Activated gamma-delta T cell (primary cell): Measurements from ENCODE around the gene FUOM.
A peak's percentile ranks its signal among the peaks of the same experiment; 100 is the strongest.

Experiments
- DNase-seq: peaks from one replicate; lab custom pipeline; 2025; lab: John Stamatoyannopoulos, UW

FUOM gene

DNA sequence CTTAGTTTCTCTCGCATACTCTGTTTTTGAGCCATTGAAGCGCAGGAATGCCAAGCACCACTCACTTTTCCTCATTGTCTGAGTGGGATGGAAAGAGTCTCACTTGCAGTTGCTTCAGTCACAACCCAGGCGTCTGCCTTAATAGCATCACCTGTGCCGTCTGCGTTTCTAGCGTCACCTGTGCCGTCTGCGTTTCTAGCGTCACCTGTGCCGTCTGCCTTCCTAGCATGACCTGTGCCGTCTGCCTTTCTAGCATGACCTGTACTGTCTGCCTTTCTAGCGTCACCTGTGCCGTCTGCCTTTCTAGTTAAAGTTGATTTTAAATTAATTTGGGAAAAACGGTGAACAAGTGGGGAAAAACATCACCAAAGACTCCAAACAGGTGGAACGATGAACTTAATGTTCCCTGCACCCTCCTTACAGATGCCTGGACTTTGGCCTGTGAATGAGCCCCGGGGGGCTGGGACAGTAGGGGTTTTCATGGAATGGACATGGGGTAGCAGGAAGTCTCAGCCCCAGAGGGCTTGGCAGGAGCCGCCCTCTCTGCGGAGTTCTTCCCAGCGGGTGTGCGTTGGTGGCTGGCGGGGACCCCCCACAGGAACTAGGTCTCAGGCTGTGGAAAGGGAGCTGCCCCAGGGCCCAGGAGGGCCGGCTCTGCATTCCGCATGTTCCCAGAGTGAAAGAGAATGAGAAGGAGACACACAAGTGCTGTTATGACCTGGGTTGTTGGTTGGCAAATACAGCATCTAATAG lies 45.6 kb downstream of the FUOM start:
- no peak for DNase-seq

DNA sequence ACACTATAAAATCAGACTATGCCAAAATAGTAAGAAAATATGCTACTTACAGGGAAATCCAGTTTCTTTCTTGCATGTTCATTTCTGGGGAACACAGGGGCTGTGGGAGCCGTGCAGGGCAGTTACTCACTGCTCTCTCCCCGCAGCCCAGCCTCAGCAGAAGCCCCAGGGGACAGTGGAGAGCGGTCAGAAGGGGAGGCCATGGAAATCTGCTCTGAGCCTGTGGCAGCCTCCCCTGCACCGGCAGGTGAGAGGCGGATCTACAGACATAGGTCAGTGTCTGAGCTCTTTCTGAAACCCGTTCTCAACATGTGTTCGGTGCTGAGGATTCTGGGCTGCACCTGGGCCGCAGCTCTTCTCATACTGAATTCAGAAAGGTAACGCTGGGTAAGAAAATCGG lies 46.2 kb downstream of the FUOM start:
- DNase-seq = no peak

DNA sequence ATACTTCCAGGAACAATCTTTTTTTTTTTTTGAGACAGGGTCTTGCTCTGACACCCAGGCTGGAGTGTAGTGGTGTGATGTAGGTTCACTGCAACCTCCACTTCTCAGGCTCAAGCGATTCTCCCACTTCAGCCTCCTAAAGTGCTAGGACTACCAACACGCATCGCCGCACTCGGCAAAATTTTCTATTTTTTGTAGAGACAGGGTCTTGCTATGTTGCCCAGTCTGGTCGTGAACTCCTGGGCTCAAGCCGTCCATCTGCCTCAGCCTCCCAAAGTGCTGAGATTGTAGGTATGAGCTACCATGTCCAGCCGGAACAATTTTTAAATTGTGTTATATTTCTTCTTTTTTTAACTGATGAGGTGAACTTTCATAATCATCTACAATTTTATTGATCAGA lies 47.0 kb downstream of the FUOM start:
- no peak for DNase-seq

DNA sequence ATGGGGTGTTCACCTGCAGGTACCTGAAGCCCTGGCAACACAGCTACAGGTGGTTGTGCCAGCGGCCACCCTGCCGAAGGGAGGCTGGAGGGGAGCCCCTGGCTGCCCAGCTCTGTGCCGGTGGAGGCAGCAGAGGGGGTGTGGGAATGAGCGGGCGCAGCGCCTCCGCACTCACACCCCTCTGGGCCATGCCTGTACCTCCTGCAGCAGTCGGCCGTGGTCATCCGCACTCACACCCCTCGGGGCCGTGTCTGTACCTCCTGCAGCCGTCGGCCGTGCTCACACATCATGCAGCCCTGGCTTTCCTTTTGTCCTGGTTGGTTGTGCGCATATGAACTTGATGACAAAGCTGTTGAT lies 47.4 kb downstream of the FUOM start:
- no peak for DNase-seq

DNA sequence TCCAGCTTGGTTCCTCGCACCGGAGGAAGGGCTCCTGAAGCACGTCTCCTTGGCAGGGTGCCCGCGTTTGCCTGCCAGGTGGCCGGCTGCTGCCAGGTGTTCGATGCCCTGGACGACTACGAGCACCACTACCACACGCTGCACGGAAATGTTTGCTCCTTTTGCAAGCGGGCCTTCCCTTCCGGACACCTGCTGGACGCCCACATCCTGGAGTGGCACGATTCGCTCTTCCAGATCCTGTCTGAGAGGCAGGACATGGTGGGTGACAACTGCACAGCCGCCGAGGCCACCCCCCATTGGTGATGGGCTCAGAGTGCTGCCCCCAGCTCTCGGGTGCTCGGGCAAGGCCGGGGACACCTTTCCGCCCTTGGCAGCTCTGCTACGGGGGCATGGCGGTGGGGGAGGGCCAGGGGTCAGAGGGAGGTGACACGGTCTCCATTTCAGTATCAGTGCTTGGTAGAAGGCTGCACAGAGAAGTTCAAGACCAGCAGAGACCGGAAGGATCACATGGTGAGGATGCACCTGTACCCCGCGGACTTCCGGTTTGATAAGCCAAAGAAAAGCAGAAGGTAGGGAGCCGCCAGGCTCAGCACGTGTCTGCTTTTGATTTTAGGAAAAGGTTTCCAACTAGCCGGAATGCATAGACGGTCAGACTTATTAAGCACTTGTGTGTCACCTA lies 48.0 kb downstream of the FUOM start:
- no peak for DNase-seq

DNA sequence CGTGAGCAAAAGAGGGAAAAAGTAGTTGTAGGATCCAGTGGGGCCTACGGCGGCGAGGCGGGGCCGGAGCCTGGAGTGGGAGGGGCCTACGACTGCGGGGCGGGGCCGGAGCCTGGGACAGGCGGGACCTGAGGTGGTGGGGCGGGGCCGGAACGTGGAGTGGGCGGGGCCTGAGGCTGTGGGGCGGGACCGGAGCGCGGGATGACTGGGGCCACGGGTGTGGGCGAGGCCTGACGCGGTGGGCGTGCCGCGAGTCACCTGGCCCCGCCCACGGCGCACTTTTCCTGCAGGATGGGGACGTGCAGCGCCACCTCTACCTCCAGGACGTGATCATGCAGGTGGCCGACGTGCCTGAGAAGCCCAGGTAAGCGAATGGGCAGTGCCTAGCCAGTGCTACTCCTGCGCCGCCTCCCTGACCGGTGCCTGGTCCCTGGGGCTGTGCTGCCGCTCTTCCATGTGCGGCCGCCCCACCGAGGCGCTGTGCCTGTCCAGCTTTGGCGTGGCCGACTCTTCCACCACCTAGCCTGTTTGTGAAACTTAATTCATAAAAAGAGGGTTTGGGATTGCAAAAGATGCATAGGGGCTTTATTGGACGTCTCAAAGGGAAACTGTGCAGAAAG lies 48.6 kb downstream of the FUOM start:
- peak; percentile 93 for DNase-seq

DNA sequence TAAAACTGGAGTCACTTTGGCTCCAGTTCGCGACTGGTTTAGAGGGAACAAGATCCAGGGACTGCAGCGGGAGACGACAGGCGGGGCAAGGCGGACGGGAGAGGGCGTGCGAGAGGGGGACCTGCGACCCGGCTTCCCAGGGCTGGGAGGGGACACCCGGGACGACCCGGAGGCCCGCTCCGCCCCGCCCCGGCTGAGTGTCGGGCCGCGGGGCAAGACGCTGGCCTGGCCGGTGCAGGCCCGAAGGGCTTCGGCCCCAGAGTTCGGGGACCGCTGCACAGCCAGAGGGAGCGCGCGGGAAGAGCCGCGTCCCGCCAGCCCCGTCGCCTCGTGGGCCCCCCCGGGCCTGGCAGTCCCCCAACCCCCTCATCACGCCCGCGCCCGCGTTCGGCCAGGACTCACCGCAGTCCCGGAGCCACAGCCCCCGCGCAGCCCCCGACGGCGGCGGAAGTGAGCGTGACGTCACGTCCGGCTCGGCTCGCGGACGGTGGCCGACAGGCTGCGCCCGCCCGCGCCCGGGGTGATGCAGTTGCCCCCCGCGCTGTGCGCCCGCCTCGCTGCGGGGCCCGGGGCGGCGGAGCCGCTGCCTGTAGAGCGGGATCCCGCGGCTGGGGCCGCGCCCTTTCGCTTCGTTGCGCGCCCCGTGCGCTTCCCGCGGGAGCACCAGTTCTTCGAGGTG lies 49.3 kb downstream of the FUOM start, which contains the start of the genes TUBGCP2 and ZNF511:
Gene TUBGCP2, minus strand, starts transcription at position 452 of the 679 bp plus-strand sequence. CDS start 5,931 bp downstream, outside the sequence.
Gene ZNF511, plus strand, starts transcription at position 494 of the 679 bp plus-strand sequence. Its CDS starts 30 bp downstream, at position 524.
- peak; percentile 86 for DNase-seq

DNA sequence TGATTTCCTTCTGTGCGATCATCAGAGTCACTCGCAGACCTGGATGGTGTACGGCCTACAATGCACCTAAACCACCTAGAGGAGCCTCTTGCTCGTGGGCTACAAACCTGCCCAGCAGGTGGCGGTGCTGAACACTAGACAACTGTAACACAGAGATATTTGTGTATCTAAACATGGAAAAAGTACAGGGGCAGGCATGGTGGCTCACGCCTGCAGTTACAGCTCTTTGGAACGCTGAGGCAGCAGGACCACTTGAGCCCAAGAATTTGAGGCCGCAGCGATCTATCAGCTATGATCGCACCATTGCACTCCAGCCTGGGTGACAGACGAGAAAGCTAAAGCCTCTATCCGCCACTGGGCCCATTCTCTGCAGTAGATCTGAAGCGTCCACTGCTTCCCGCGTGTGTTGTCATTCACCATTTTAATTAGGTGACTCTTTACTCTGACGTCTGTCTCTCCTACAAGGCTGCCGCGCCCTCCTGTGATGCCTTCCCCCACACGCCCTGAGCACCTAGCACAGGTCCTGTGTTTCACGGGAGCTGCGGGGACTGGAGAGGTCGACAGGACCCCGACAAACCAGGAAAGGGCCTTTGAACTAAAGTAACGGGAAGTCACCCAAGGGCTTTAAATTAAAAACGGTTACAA lies 49.9 kb downstream of the FUOM start:
- DNase-seq = no peak

DNA sequence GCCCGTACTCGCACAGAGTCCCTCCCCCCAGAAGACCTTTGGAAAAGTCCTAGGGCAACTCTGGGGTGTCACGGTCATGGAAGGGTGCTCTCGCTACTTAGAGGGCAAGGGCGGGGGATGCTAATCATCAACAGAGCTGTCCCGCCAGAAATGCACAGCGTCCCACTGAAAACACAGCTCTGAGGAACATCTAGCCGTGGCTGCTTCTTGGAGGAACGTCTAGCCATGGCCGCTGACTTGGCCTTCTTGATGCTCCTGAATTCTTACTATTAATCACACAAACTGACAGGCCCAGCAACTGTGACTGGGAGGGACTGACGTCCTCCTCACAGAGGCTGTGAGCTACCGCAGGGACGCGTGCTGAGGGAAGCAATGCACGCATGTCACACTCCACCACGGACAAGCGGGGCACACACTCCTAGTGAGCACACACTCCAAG lies 50.9 kb downstream of the FUOM start:
- DNase-seq = no peak

DNA sequence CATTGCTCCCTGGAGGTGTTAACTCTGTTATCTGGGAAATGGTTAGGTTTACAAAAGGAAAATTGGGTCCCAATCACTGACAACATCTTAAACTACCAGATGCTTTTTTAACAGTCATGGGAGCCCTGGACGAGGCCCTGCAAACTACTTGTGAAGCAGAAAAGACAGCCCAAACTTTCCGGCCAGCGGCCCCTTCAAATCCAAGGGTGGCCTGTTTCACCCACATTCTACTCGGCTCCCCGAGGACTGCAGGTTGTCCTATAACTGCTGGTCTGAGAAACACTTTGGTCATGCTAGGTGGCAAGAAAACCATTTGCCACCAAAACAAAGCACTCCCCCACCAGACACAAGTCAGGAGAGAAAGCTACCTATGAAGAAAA lies 51.7 kb downstream of the FUOM start:
- DNase-seq = no peak
